Natural killer cell (primary cell): ENCODE measurements around the gene AKT1. TPM values are rescaled to one million over a fixed set of nuclear protein-coding genes. Genes with fewer than 3 reads are reported as not detected.

Experiments used
- ATAC-seq, 3 donors: fragments of 150-1000 bp in 2 of 3; fragments of 200-7000 bp in 1 of 3; cut with Tn5 transposase; 1 replicate in 1 of 3; 2 replicates in 2 of 3; pipeline ENCODE4 v1.10.0; 2021; ENCODE audit warnings: mild to moderate bottlenecking in 2 of 3, moderate library complexity in 2 of 3
- DNase-seq, 2 donors: peaks; one replicate each; pipeline versions ENCODE4 v3.0.0 to v3.0.0-alpha.2; 2013 to 2021; ENCODE audit warnings: mixed read lengths in 1 of 2
- H3K27ac ChIP-seq: one replicate; pipeline ENCODE4 v1.5.1; 2013; ENCODE audit warnings: mild to moderate bottlenecking, low read length
- H3K27me3 ChIP-seq: one replicate; pipeline ENCODE4 v1.6.1; 2013; ENCODE audit warnings: low read length; ENCODE audit not compliant: control insufficient read depth, insufficient read depth
- H3K36me3 ChIP-seq: one replicate; pipeline ENCODE4 v1.6.1; 2013; ENCODE audit warnings: low read length; ENCODE audit not compliant: control insufficient read depth, insufficient read depth
- H3K4me1 ChIP-seq: one replicate; pipeline ENCODE4 v1.6.1; 2013; ENCODE audit warnings: low read length; ENCODE audit not compliant: control insufficient read depth, insufficient read depth
- H3K4me3 ChIP-seq: one replicate; pipeline ENCODE4 v1.5.1; 2013; ENCODE audit warnings: low read length
- H3K9me3 ChIP-seq: one replicate; pipeline ENCODE4 v1.6.1; 2013; ENCODE audit warnings: low read length; ENCODE audit not compliant: control insufficient read depth, insufficient read depth
- H3K27ac Mint-ChIP-seq, 2 donors: one replicate each; pipeline ENCODE4 v1.8.0; 2022; ENCODE audit warnings: mild to moderate bottlenecking in 2 of 2, mixed read lengths in 2 of 2, moderate library complexity in 1 of 2
- H3K27me3 Mint-ChIP-seq, 2 donors: one replicate each; pipeline ENCODE4 v1.8.0; 2022; ENCODE audit warnings: low read depth in 2 of 2, mixed read lengths in 2 of 2
- H3K36me3 Mint-ChIP-seq: one replicate; pipeline ENCODE4 v1.8.0; 2022; ENCODE audit warnings: mixed read lengths
- H3K4me1 Mint-ChIP-seq, 2 donors: one replicate each; pipeline ENCODE4 v1.8.0; 2022; ENCODE audit warnings: mixed read lengths in 2 of 2
- H3K4me3 Mint-ChIP-seq: one replicate; pipeline ENCODE4 v1.8.0; 2022; ENCODE audit warnings: mild to moderate bottlenecking, moderate library complexity, mixed read lengths
- H3K9me3 Mint-ChIP-seq, 2 donors: one replicate each; pipeline ENCODE4 v1.8.0; 2022; ENCODE audit warnings: mixed read lengths in 2 of 2
- WGBS: methylation state at CpG from one replicate; pipeline ENCODE4 v1.1.7; 2013; ENCODE audit warnings: missing lambda C conversion rate; ENCODE audit not compliant: insufficient coverage; 5-methylcytosine and 5-hydroxymethylcytosine counted together
- intact Hi-C: fragments of 100-400 bp; cut with micrococcal nuclease; formaldehyde crosslinking; loops from one replicate; pipeline ENCODE4 v1.14.2; 2022
- total RNA-seq, 4 donors: library from RNA; stranded (reverse); fragments of 120-200 nt in 1 of 4; gene quantifications; one replicate each; pipeline versions ENCODE4 v1.2.3 to v1.2.4, GENCODE V29; 2013 to 2022
- TF ChIP-seq, protein P1 (sequence below): fragments of 200-600 bp; IDR thresholded peaks from one replicate; pipeline ENCODE4 v1.8.0; 2022; ENCODE audit warnings: antibody characterized with exemption

The AKT1 gene
- total RNA-seq, 3 donors from 2014 or later (not counting 1 experiment from before 2014, with no cell fraction given) = 152 to 163 (median 153) TPM

DNA sequence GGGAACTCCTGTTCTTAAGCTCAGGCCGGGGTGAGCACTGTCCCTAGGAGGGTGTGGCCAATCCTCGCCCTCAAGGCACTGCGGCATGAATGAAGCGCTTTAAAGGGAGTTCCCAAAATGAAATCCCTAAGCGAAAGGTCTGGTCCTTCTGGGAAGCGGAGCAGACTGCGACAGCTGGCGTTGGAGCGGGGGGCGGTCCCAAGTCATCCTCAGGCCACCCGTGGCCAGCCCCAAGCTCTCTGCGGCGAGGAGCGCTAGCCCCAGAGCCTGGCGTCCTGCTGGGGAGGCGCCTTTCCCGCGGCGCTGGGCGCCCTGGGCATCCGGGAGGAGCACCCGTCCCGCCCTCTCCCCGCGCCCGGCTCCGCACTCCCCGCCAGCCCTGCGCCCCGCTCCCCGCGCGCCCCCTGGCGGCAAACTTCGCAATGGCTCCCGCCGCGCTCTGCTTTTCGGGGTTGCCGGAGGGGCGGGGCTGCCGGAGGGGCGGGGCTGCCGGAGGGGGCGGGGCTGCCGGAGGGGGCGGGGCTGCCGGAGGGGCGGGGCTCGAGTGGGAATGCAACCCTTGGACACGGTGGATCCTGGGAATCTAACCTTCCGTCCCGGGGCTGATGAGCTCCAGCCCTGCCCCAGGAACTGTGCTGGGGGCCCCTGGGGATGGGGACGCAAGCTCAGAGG is 30.8 kb upstream of the AKT1 start:
- peak overlapping the region; percentile 91 for H3K4me3 Mint-ChIP-seq
- Histone ChIP-seq H3K4me1 (peaks cover 25% of the 10 kb centered on the region), H3K27ac (no peak overlapping the region), H3K9me3 (no peaks in the 10 kb centered on the region), H3K27me3 (peaks cover 9% of the 10 kb centered on the region), H3K36me3 (no peaks in the 10 kb centered on the region), H3K4me3 (peak overlapping the region; percentile 46)
- intact Hi-C loops = loop anchor here (1.0 kb wide), 1 partner anchor 58 kb away; no protein-coding TSS in a partner anchor
- TF ChIP-seq, protein P1, sequence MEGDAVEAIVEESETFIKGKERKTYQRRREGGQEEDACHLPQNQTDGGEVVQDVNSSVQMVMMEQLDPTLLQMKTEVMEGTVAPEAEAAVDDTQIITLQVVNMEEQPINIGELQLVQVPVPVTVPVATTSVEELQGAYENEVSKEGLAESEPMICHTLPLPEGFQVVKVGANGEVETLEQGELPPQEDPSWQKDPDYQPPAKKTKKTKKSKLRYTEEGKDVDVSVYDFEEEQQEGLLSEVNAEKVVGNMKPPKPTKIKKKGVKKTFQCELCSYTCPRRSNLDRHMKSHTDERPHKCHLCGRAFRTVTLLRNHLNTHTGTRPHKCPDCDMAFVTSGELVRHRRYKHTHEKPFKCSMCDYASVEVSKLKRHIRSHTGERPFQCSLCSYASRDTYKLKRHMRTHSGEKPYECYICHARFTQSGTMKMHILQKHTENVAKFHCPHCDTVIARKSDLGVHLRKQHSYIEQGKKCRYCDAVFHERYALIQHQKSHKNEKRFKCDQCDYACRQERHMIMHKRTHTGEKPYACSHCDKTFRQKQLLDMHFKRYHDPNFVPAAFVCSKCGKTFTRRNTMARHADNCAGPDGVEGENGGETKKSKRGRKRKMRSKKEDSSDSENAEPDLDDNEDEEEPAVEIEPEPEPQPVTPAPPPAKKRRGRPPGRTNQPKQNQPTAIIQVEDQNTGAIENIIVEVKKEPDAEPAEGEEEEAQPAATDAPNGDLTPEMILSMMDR = peak; percentile 86
- DNase-seq (peak; percentile 94 to 95), ATAC-seq (peak; percentile 92 to 95 (median 93))
- H3K4me1 Mint-ChIP-seq = peaks cover 7 to 23% of the 10 kb centered on the region in 2 donors
- H3K9me3 Mint-ChIP-seq = peaks cover 0 to 6% of the 10 kb centered on the region in 2 donors
- H3K27ac Mint-ChIP-seq = peak overlapping the region in 1 of 2 donors; percentile 86
- H3K27me3 Mint-ChIP-seq = peaks cover 0 to 13% of the 10 kb centered on the region in 2 donors
- no peaks in the 10 kb centered on the region for H3K36me3 Mint-ChIP-seq
- WGBS = under 1% methylated on average over 54 of the region's 54 CpGs

GRCh38 chr14:104824353-104824997 is 28.9 kb upstream of the AKT1 start:
- peak overlapping the region; percentile 91 for H3K4me3 Mint-ChIP-seq
- TF ChIP-seq, protein P1 = no peak
- ATAC-seq (no peak), DNase-seq (no peak)
- no peak overlapping the region for H3K4me3 ChIP-seq
- WGBS = 98% methylated on average over 2 of the region's 2 CpGs
- H3K9me3 Mint-ChIP-seq = peaks cover 0 to 6% of the 10 kb centered on the region in 2 donors
- H3K27me3 ChIP-seq = peaks cover 9% of the 10 kb centered on the region
- no peak overlapping the region for H3K27ac ChIP-seq
- H3K27ac Mint-ChIP-seq = no peak overlapping the region
- H3K36me3 ChIP-seq = no peaks in the 10 kb centered on the region
- H3K9me3 ChIP-seq = no peaks in the 10 kb centered on the region
- no peaks in the 10 kb centered on the region for H3K36me3 Mint-ChIP-seq
- intact Hi-C loops = no loop called here
- H3K27me3 Mint-ChIP-seq = peaks cover 0 to 13% of the 10 kb centered on the region in 2 donors
- peaks cover 25% of the 10 kb centered on the region for H3K4me1 ChIP-seq
- H3K4me1 Mint-ChIP-seq = peaks cover 7 to 23% of the 10 kb centered on the region in 2 donors

- TF ChIP-seq, protein P1 = no peak
- ATAC-seq = no peak
- Mint-ChIP-seq H3K27ac (no peak overlapping the region), H3K9me3 (peaks cover 0 to 6% of the 10 kb centered on the region in 2 donors), H3K4me1 (peaks cover 7 to 23% of the 10 kb centered on the region in 2 donors), H3K36me3 (no peaks in the 10 kb centered on the region), H3K27me3 (peaks cover 0 to 13% of the 10 kb centered on the region in 2 donors), H3K4me3 (no peak overlapping the region)
- DNase-seq = no peak
- H3K9me3 ChIP-seq = no peaks in the 10 kb centered on the region
- intact Hi-C loops = no loop called here
- no peaks in the 10 kb centered on the region for H3K36me3 ChIP-seq
- no peak overlapping the region for H3K4me3 ChIP-seq
- H3K27ac ChIP-seq = no peak overlapping the region
- H3K4me1 ChIP-seq = peaks cover 24% of the 10 kb centered on the region
- H3K27me3 ChIP-seq = peaks cover 7% of the 10 kb centered on the region
- WGBS = 93% methylated on average over 22 of the region's 22 CpGs
Observed at GRCh38 chr14:104822821-104823615, 27.5 kb upstream of the AKT1 start.
